A549 (cell line): ENCODE measurements around the gene PNKP. TPM values are rescaled to one million over a fixed set of nuclear protein-coding genes. Genes with fewer than 3 reads are reported as not detected.

Experiments used
- ATAC-seq, 2 experiments: fragments of 200-7000 bp in 1 of 2; fragments of >200 bp in 1 of 2; cut with Nextera tagmentation in 1 of 2; cut with Tn5 transposase in 1 of 2; 3 replicates each; pipeline versions ENCODE4 v1.8.0 to v1.9.1; 2018 to 2020; ENCODE audit warnings: mild to moderate bottlenecking in 1 of 2, moderate library complexity in 1 of 2
- CTCF ChIA-PET: fragments of 300-600 bp; sonication (Branson Sonifier 250); formaldehyde crosslinking; extraction: SDS; loops from one replicate; lab custom pipeline; 2021; ENCODE audit warnings: antibody characterized with exemption, inconsistent platforms; lab: Yijun Ruan, JAX
- POLR2A ChIA-PET: fragments of 350-600 bp; formaldehyde crosslinking; extraction: SDS; loops from one replicate; lab custom pipeline; 2021; ENCODE audit warnings: antibody characterized with exemption, inconsistent platforms; lab: Yijun Ruan, JAX
- DNase-seq, 2 experiments: peaks; one replicate each; pipeline versions ENCODE4 v3.0.0 to v3.0.0-alpha.2; 2011 to 2016; ENCODE audit warnings: low read depth in 1 of 2, low spot score in 1 of 2
- FAIRE-seq: peaks from 2 replicates; lab custom pipeline; 2011; peaks lifted over from hg19 to GRCh38; lab: Jason Lieb, UNC
- H3K27ac ChIP-seq, 2 experiments: fragments of >200 bp; sonication (Bioruptor Twin); formaldehyde crosslinking; 3 replicates each; pipeline ENCODE4 v1.5.1; 2016 to 2017
- H3K4me1 ChIP-seq: fragments of >200 bp; sonication (Bioruptor Twin); formaldehyde crosslinking; 3 replicates; pipeline ENCODE4 v1.6.1; 2016
- H3K4me2 ChIP-seq: fragments of >200 bp; sonication (Bioruptor Twin); formaldehyde crosslinking; 3 replicates; pipeline ENCODE4 v1.6.1; 2016
- H3K4me3 ChIP-seq: fragments of >200 bp; sonication (Bioruptor Twin); formaldehyde crosslinking; 3 replicates; pipeline ENCODE4 v1.5.1; 2016
- H3K9me3 ChIP-seq: fragments of >200 bp; sonication (Bioruptor Twin); formaldehyde crosslinking; 3 replicates; pipeline ENCODE4 v1.6.1; 2016
- CHD4 ChIP-seq: fragments of 200-600 bp; sonication (generic); IDR thresholded peaks from 2 replicates; pipeline ENCODE4 v1.6.1; 2016; ENCODE audit warnings: antibody characterized with exemption, mild to moderate bottlenecking, borderline replicate concordance
- CTCF ChIP-seq: fragments of >200 bp; sonication (Bioruptor Twin); formaldehyde crosslinking; IDR thresholded peaks from 3 replicates; pipeline ENCODE4 v1.5.1; 2016
- EHF ChIP-seq: fragments of 250-450 bp; sonication (Bioruptor Pico); IDR thresholded peaks from 2 replicates; pipeline ENCODE4 v1.5.0; 2020; ENCODE audit warnings: mild to moderate bottlenecking
- ELK1 ChIP-seq: fragments of 150-350 bp; IDR thresholded peaks from 2 replicates; pipeline ENCODE4 v1.6.1; 2014; ENCODE audit warnings: low read depth, mild to moderate bottlenecking, low read length
- FOXS1 ChIP-seq: fragments of 250-450 bp; sonication (Bioruptor Pico); IDR thresholded peaks from 2 replicates; pipeline ENCODE4 v1.5.0; 2020; ENCODE audit warnings: mild to moderate bottlenecking, moderate library complexity
- HDAC2 ChIP-seq: fragments of 200-600 bp; sonication (generic); IDR thresholded peaks from 2 replicates; pipeline ENCODE4 v1.6.1; 2016
- HEYL ChIP-seq: fragments of 250-450 bp; sonication (Bioruptor Pico); IDR thresholded peaks from 2 replicates; pipeline ENCODE4 v1.8.0; 2021; ENCODE audit warnings: mild to moderate bottlenecking, moderate library complexity
- HOXB13 ChIP-seq: fragments of 250-450 bp; sonication (Bioruptor Pico); IDR thresholded peaks from 2 replicates; pipeline ENCODE4 v1.5.0; 2020; ENCODE audit warnings: low read depth, mild to moderate bottlenecking, moderate library complexity
- HOXB5 ChIP-seq: fragments of 250-450 bp; sonication (Bioruptor Pico); IDR thresholded peaks from 2 replicates; pipeline ENCODE4 v1.5.0; 2020; ENCODE audit warnings: mild to moderate bottlenecking, moderate library complexity
- JUN ChIP-seq, 2 experiments: fragments of >200 bp; sonication (Bioruptor Twin); formaldehyde crosslinking; IDR thresholded peaks; 2 replicates in 1 of 2; 3 replicates in 1 of 2; pipeline ENCODE4 v1.6.1; 2016 to 2017
- KDM5A ChIP-seq: fragments of 200-600 bp; sonication (generic); IDR thresholded peaks from 2 replicates; pipeline ENCODE4 v1.6.1; 2016; ENCODE audit warnings: antibody characterized with exemption, mild to moderate bottlenecking
- MAZ ChIP-seq: fragments of 150-350 bp; IDR thresholded peaks from 2 replicates; pipeline ENCODE4 v1.6.1; 2014; ENCODE audit warnings: antibody characterized with exemption, low read depth, low read length, borderline replicate concordance
- NPAS2 ChIP-seq: fragments of 250-450 bp; sonication (Bioruptor Pico); IDR thresholded peaks from 2 replicates; pipeline ENCODE4 v1.8.0; 2022; ENCODE audit warnings: mild to moderate bottlenecking, moderate library complexity, borderline replicate concordance
- PBX3 ChIP-seq: IDR thresholded peaks from 2 replicates; pipeline ENCODE4 v1.6.1; 2012
- RARB ChIP-seq: fragments of 250-450 bp; sonication (Bioruptor Pico); IDR thresholded peaks from 2 replicates; pipeline ENCODE4 v1.8.0; 2021; ENCODE audit warnings: mild to moderate bottlenecking, moderate library complexity
- RCOR1 ChIP-seq: fragments of 150-350 bp; IDR thresholded peaks from 2 replicates; pipeline ENCODE4 v1.6.1; 2014; ENCODE audit warnings: antibody characterized with exemption, low read length, low read depth
- RNF2 ChIP-seq: fragments of 200-600 bp; sonication (generic); IDR thresholded peaks from 2 replicates; pipeline ENCODE4 v1.6.1; 2016; ENCODE audit warnings: low read depth, mild to moderate bottlenecking, antibody characterized with exemption, moderate library complexity, borderline replicate concordance
- SMC3 ChIP-seq: fragments of >200 bp; sonication (Bioruptor Twin); formaldehyde crosslinking; IDR thresholded peaks from 3 replicates; pipeline ENCODE4 v1.6.1; 2018; ENCODE audit warnings: inconsistent platforms
- SREBF2 ChIP-seq: fragments of 450-650 bp; IDR thresholded peaks from 2 replicates; pipeline ENCODE4 v1.6.1; 2014; ENCODE audit warnings: mild to moderate bottlenecking, moderate library complexity
- TFCP2L1 ChIP-seq: fragments of 250-450 bp; sonication (Bioruptor Pico); IDR thresholded peaks from 2 replicates; pipeline ENCODE4 v1.5.0; 2021; ENCODE audit warnings: mild to moderate bottlenecking
- TP53 ChIP-seq: fragments of 250-450 bp; sonication (Bioruptor Pico); IDR thresholded peaks from 2 replicates; pipeline ENCODE4 v1.5.0; 2021; ENCODE audit warnings: mild to moderate bottlenecking, moderate library complexity
- USF2 ChIP-seq: fragments of 450-650 bp; IDR thresholded peaks from 2 replicates; pipeline ENCODE4 v1.6.1; 2014; ENCODE audit warnings: antibody characterized with exemption
- ZSCAN20 ChIP-seq: fragments of 250-450 bp; sonication (Bioruptor Pico); IDR thresholded peaks from 2 replicates; pipeline ENCODE4 v1.8.0; 2022; ENCODE audit warnings: mild to moderate bottlenecking, moderate library complexity
- WGBS: methylation state at CpG from one replicate; pipeline ENCODE4 v1.1.6; 2017; ENCODE audit errors: missing lambda C conversion rate; 5-methylcytosine and 5-hydroxymethylcytosine counted together
- polyA plus RNA-seq, 4 experiments: library from polyadenylated mRNA; depleted of rRNA in 3 of 4; stranded (reverse); fragments of >200 nt; fragmentation: RNase III in 1 of 4; extraction: RNeasy Plus Mini Kit Qiagen cat#74134 plus additional on column Dnase treatment in 1 of 4; gene quantifications; 2 replicates in 3 of 4; 3 replicates in 1 of 4; pipeline ENCODE4 v1.2.3, GENCODE V29; 2011 to 2017

PNKP gene
- polyA plus RNA-seq, 2 of the 4 experiments (the other 2 are of a cell fraction): 23.3 to 71.2 TPM

- TF ChIP-seq CTCF (0 out of 3 replicates have a peak, but pooled peaks have one; percentile 12), SMC3 (no peak), FOXS1 (CRISPR knock-in tag) (no peak)
- no peak for DNase-seq
- CTCF ChIA-PET: interaction anchor here (1.3 to 4.0 kb wide), 5 partner anchors 14 to 31 kb away, joined by 3 to 20 read pairs (median 6); no protein-coding TSS in a partner anchor
- Histone ChIP-seq H3K4me2 (no peak overlapping the region), H3K27ac (no peak overlapping the region), H3K4me3 (no peak overlapping the region), H3K9me3 (no peaks in the 10 kb centered on the region), H3K4me1 (no peaks in the 10 kb centered on the region)
- WGBS: 95% methylated on average over 21 of the region's 21 CpGs
- ATAC-seq: peak in 1 of 2 experiments; percentile 27; a peak in 3 of 6 replicates
- no peak for FAIRE-seq
- POLR2A ChIA-PET: interaction anchor here (0.5 kb wide), 1 partner anchor 237 kb away, joined by 3 read pairs; no protein-coding TSS in a partner anchor
These were observed 45.7 kb upstream of the PNKP start for GRCh38 chr19:49912965-49913685.

- Histone ChIP-seq H3K4me3 (no peak overlapping the region), H3K4me1 (no peaks in the 10 kb centered on the region), H3K27ac (0 out of 6 replicates have a peak overlapping the region, but pooled peaks of 1 of the 2 experiments have one; percentile 2), H3K4me2 (no peak overlapping the region), H3K9me3 (no peaks in the 10 kb centered on the region)
- CTCF ChIA-PET: interaction anchor here (0.8 to 2.8 kb wide), 10 partner anchors 8 to 225 kb away, joined by 3 to 12 read pairs (median 3); partner anchors contain the start of genes ATF5 and NUP62
- FAIRE-seq (no peak), ATAC-seq (no peak), DNase-seq (no peak)
- TF ChIP-seq HOXB13 (CRISPR knock-in tag) (no peak), RCOR1 (no peak), SREBF2 (no peak), TP53 (no peak), KDM5A (no peak)
- POLR2A ChIA-PET: interaction anchor here (2.0 kb wide), 1 partner anchor 18 kb away, joined by 9 read pairs; the partner anchor contains the start of genes ATF5 and NUP62
- 82% methylated on average over 9 of the region's 9 CpGs for WGBS
These were observed 44.2 kb upstream of the PNKP start for GRCh38 chr19:49911381-49912145.

- no peak for TF ChIP-seq NPAS2 (CRISPR knock-in tag)
- TF ChIP-seq CHD4: no peak
- no peak for TF ChIP-seq KDM5A
- no peak for TF ChIP-seq MAZ
- TF ChIP-seq HOXB13 (CRISPR knock-in tag): no peak
- TF ChIP-seq HOXB5: no peak
- TF ChIP-seq USF2: no peak
- TF ChIP-seq ZSCAN20 (CRISPR knock-in tag): no peak
- TF ChIP-seq RNF2: no peak
- TF ChIP-seq RARB (CRISPR knock-in tag): no peak
- no peak for TF ChIP-seq HDAC2
- no peak for TF ChIP-seq TFCP2L1 (CRISPR knock-in tag)
- no peak for TF ChIP-seq EHF (CRISPR knock-in tag)
- TF ChIP-seq JUN (IDR thresholded peaks at IDR 0.05): no peak
- TF ChIP-seq SMC3: no peak
- TF ChIP-seq PBX3: no peak
- no peak for TF ChIP-seq ELK1
- TF ChIP-seq HEYL (CRISPR knock-in tag): no peak
- Histone ChIP-seq H3K4me1 (no peaks in the 10 kb centered on the region), H3K4me3 (no peak overlapping the region), H3K27ac (no peak overlapping the region), H3K9me3 (no peaks in the 10 kb centered on the region), H3K4me2 (no peak overlapping the region)
- WGBS: 95% methylated on average over 4 of the region's 5 CpGs
- ATAC-seq: no peak; a peak in 2 of 6 replicates
- no peak for DNase-seq
- no peak for FAIRE-seq
- ChIA-PET CTCF (interaction anchor here (1.8 to 2.4 kb wide), 4 partner anchors 16 to 28 kb away, joined by 6 to 14 read pairs (median 11); no protein-coding TSS in a partner anchor), POLR2A (no interaction called here)
These were observed 42.8 kb upstream of the PNKP start for GRCh38 chr19:49910179-49910578.
